Retinal pigment epithelial cell (primary cell): ENCODE measurements around the gene MRTFA.

ENCODE experiments used
- DNase-seq: peaks from one replicate; pipeline ENCODE4 v3.0.0-alpha.2; 2010; ENCODE audit warnings: low read depth
- H3K4me3 ChIP-seq: 2 replicates; pipeline ENCODE4 v1.5.1; 2011; ENCODE audit warnings: mild to moderate bottlenecking, low read length, control low read depth, moderate library complexity
- CTCF ChIP-seq: conservative IDR thresholded peaks from 2 replicates; pipeline ENCODE4 v1.5.1; 2011; ENCODE audit warnings: low read depth, low read length, control low read depth, inconsistent platforms

MRTFA gene

GRCh38 chr22:40408718-40409612 lies 227.6 kb downstream of the MRTFA start:
- no peak for TF ChIP-seq CTCF
- no peak for DNase-seq
- H3K4me3 ChIP-seq, result no peak overlapping the region

- DNase-seq, result no peak
- H3K4me3 ChIP-seq, result no peak overlapping the region
- no peak for TF ChIP-seq CTCF
These were observed 228.4 kb downstream of the MRTFA start for GRCh38 chr22:40407831-40408717.

- H3K4me3 ChIP-seq, result no peak overlapping the region
- no peak for DNase-seq
- TF ChIP-seq CTCF, result no peak
These were observed 229.3 kb downstream of the MRTFA start for GRCh38 chr22:40407021-40407761.

GRCh38 chr22:40406063-40406890 lies 230.2 kb downstream of the MRTFA start:
- TF ChIP-seq CTCF, result no peak
- DNase-seq, result no peak
- no peak overlapping the region for H3K4me3 ChIP-seq

- H3K4me3 ChIP-seq, result no peak overlapping the region
- DNase-seq, result no peak
- TF ChIP-seq CTCF, result no peak
These were observed 231.1 kb downstream of the MRTFA start for GRCh38 chr22:40405178-40406062.
